Measurements from ENCODE around the gene NME9.

The NME9 gene

DNA sequence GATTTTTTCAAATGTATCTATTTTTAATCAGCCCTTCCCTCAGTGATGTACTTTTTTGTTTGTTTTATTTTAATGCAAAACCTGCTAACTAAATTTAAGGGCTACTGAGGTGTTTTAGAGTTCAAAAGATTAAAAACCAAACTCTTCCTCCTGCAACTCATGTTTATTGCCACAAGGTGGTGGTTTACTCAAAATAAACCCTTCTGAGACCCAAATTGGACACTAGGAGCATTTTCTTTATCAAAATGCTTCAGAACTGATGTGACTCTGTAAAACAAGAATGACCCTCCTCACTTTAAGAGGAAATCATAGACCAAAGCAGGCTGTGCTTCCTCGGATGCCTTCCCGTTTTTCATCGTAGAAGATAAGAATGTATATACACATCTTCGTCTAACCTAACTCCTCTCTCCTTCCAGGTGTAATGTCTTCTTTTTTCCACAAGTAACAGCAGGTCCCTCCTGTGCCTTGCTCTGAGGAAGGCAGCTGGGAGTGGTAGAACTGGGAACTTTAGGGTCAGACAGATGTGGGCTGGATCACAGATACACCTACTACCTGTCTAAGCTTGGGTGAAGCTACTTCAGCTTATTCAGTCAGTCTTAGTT, 2.9 kb upstream of the NME9 start:
- no peak for DNase-seq

DNA sequence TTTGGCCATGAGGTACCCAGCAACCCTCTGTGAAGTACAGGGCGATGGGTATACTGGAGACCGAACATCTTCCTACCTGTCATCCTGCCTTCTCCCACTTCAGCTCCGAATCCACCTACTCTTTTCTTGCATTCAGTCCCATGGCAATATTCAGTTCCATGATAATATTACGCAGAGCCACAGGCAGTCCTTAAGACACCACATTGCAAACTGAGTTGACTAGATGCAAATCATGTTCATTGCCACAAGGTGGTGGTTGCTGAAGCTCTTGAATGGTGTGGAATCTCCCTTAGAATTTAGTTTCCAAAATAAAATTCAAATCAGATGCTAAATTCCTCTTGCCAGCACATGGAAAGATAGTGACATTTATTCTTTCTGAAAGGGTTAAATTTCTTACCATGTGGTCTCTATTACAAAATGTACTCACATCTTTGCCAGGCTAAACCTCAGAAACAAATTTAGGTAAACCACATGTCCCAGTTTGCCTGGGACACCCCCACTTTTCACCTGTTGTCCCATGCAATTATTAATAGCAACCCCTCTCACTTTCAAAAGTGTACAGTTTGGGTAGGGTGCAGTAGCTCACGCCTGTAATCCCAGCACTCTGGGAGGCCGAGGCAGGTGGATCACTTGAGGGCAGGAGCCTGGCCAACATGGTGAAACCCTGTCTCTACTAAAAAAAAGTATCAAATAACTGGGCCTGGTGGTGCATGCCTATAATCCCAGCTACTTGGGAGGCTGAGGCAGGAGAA, 1.7 kb upstream of the NME9 start:
- no peak for DNase-seq

DNA sequence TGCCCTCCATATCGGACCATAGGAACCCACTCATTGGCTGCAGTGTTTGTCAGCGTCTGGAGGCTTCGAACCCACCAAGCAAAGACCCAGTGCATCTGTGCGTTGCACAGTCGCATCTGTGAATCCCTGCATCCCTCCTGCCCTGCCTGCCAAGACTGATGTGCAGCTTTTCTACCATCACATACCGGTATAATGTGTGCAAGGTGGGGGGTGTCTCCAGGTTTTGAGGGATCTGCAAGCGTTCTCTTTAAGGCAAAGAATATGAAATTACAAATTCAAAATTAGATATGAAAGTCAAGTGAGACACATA, 288 bp upstream of the NME9 start:
- DNase-seq: no peak

DNA sequence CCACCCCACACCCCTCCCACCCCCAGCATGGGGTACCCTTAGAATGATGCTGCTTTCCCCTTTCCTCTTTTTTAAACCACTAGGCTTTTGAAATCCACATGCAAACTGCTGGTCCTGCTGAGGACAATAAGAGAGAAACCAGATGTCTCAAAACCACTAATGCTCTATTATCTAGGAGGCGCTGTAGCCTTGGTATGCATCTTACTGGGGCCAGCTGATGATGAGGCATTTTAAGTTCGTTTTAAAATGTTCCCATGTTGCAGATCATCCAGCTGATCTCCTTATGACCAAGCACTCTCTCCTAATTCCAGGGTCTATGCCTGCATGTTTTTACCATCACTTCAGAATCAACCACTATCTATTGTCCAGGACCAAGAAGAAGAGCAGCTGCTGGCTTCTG, 1.3 kb downstream of the NME9 start:
- DNase-seq: no peak

DNA sequence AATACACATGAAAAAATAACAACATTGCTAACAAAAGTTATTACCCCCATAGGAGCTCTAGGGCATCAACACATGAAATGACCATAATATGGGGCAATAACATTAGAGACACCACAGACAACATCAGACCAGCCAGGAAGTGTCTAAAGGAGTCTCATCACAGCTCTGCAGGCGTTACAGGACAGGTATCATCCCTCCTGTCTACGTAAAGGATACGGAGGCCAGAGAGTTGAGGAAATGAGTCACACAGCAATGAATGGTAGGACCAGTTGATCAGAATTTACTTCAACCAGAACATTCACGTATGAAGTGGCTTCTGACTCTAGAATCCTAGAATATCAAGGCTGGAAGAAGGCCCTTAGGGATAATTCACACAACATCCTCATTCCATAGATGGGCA, 1.8 kb downstream of the NME9 start:
- DNase-seq: no peak

GRCh38 chr3:138326866-138327595, 2.6 kb downstream of the NME9 start:
- DNase-seq: no peak

DNA sequence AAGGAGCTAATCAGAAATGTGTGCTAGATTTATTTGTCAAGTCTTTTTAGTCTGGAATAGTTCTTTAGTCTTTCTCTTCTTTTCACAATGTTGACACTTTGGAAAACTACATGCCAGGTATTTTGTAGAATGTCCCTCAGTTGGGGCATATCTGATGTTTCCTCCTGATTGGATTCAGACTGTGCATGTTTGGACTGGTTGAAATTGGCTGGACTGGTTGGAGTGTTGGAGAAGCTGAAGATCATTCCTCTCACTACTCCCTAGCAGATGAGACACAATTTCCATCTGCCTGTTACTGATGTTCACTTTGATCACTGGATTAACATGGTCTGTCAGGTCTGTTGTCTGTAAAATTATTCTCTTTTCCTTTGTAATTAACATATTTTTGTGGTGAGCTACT, 3.7 kb downstream of the NME9 start:
- no peak for DNase-seq

GRCh38 chr3:138323971-138324370, 5.7 kb downstream of the NME9 start:
- DNase-seq: no peak

DNA sequence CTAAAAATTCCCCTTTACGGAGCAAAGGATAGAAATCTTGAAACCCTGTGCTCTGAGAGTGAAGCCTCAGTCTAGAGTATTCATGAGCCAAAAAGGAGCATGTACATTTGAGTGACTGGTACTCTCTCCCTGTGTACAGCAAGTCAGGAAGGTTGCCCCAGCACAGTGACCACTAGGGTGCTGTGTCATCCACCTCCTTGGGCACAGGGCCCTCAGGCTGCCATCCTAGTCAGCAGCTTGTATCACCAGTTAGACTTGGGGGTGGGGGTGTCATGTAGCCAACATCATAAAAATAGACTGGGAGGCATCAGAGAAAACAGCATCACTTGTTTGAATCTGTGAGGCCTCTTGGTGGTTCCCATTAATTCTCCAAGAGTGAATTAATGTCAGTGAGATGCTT, 12.0 kb downstream of the NME9 start:
- no peak for DNase-seq

DNA sequence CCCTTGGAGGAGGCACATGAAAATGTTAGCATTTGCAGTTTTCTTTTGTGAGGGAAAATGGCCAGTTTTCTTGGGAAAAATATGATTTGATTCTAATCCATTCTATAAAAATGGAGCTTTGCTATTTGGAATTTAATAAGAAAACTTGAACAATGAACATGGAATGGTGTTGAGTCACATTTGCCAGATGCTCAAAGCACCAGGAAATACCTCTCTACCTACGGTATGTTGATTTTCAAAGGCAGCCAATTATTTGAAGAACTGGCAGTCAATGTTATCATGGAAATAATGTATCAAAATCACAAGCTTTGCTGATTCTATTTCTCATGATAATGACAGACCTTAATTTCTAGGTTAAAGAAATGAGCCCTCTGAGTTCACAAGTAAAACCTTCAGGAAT, 14.9 kb downstream of the NME9 start:
- no peak for DNase-seq

DNA sequence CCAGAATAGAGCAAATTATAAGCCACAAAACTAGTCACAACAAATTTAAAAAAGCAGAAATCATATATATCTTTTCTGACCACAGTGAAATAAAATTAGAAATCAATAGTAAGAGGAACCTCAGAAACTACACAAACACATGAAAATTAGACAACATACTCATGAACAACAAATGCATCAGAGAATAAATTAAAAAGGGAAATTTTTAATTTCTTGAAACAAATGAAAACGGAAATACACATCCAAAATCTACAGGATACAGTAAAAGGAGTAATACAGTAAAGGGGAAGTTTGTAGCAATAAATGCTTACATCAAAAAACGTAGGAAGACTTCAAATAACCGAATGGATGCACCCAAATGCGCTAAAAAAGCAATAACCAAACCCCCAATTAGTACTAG, 19.2 kb downstream of the NME9 start:
- no peak for DNase-seq

GRCh38 chr3:138308783-138309182, 20.9 kb downstream of the NME9 start:
- no peak for DNase-seq

- DNase-seq: no peak
Observed at GRCh38 chr3:138307899-138308298, 21.8 kb downstream of the NME9 start.

- DNase-seq: no peak
Observed at GRCh38 chr3:138303474-138303873, 26.2 kb downstream of the NME9 start.

GRCh38 chr3:138300647-138301046, 29.0 kb downstream of the NME9 start:
- no peak for DNase-seq

DNA sequence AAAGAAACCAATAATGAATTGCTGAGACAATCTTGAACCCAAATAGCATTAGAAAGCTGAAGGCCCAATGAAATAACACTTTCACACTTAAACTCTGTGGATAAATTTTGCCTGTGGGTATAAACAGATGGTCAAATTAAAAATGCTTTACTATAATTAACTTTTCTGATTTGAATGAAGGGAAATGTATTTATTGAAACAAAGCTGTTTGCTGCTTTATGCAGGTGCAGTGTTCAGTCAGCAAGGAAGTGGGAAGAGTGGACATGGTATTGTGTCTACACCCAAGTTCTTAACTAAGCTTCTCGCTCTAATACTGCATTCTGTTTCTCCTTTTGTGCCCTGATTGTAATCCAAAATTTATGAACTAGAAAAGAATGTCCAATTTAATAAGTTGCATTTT, 31.8 kb downstream of the NME9 start:
- DNase-seq: no peak

DNA sequence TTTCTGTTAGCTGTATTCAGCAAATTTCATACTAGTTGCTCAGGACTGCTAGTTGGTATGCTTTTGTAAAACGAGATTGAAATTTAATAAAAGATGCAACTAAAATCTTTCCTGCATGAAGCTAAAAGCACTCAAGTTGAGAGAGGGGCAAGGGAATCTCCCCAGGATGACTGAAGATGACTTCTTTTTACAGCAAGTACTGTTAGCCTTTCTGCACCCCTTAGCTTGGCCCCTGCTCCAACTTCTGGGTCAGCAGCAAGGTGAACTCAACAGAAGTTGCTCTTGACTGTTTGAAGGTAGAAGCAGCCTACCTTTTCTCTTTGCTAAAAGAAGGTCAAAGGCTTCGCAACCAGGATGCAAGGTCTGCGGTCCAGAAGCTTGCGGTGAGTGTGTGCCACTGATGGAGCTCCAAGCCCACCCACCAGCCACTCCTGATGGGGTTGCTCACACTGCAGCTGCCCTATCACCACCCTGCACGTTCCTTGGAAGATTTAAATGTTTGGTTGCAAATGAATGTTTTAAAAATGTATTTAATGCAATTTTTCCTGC, 32.5 kb downstream of the NME9 start:
- no peak for DNase-seq

GRCh38 chr3:138296639-138297038, 33.0 kb downstream of the NME9 start:
- DNase-seq: no peak

DNA sequence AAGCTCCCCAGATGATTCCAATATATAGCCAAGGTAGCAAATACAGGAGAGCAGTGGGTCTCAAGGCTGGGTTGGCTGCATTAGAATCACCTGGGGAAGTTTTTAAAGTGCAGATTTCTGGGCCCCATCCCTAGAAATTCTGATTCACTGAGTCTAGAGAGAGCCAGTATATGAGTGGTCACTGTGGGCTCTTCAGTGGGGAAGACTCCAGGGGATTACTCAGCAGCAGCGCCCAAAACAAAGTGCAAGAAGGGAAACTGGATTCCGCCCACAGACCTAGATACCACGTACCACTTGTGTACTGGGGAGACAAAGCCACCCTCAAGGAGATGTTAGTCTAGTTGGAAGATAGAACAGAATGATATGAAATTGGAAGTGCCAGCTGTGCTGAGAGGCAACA, 40.0 kb downstream of the NME9 start:
- no peak for DNase-seq

- DNase-seq: no peak
Observed at GRCh38 chr3:138289260-138289659, 40.4 kb downstream of the NME9 start.

DNA sequence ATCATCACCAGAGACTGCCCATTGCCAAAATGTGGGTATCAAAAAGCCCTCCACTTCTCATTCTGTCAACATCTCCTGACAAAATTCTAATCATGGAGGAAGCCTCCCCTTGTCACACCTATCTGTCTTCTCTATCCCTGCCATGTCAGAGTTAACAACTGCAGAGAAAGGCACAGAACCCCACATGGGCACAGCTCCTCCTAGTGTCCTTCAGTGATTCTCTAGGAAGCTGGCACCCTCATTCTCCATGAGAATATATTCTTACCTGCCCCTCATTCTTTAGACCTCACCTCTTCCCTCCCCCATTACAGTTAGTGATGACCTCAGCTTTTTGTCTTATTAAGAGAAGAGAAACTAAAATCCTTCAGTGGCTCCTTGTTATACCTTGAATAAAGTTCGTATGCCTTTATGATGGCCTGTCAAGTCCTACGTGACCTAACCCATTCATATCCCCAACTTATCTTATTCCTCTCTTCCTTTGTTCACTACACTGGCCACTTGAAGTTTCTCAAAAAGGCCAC, 44.6 kb downstream of the NME9 start:
- DNase-seq: no peak

- DNase-seq: no peak
Observed at GRCh38 chr3:138284079-138284478, 45.6 kb downstream of the NME9 start.

DNA sequence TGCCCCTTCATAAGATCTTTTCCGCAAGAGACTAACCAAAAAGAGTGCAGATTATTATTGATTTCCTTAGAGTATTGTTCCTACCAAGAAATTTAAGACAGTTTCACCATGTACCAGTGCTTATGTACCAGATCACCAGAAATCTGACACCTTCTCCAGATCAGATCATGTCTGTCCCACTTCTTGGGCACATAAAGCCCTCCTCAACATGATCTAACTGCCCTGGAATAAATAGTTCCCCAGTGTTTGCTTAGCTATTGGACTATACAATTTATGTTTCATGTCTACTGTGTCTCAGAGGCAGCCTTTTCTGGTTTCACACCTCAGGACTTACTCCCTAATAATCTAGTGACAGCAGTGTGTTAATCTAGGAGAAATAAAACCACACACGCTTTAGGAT, 46.8 kb downstream of the NME9 start:
- no peak for DNase-seq

GRCh38 chr3:138281561-138281960, 48.1 kb downstream of the NME9 start:
- DNase-seq: no peak

Data from stimulated activated CD4-positive, alpha-beta T cell treated with anti-CD3 and anti-CD28 coated beads, Interleukin-4, amount 100 ng/mL, for 1 hour (primary cell).